Sigmoid colon (tissue), 4 donors: ENCODE results near the gene TRAPPC5.

ENCODE experiments used
- CTCF ChIP-seq, 4 experiments: fragments of 450-650 bp in 3 of 4; fragments of 200-600 bp in 1 of 4; IDR thresholded peaks; one replicate each; pipeline ENCODE4 v1.5.1; 2016 to 2019; ENCODE audit warnings: antibody characterized with exemption in 4 of 4, mild to moderate bottlenecking in 3 of 4, moderate library complexity in 2 of 4
- EP300 ChIP-seq, 4 donors: sonication (generic); formaldehyde crosslinking; IDR thresholded peaks; one replicate each; pipeline ENCODE4 v1.6.1; 2017; ENCODE audit warnings: antibody characterized with exemption in 4 of 4
- POLR2A ChIP-seq, 2 donors: fragments of 450-650 bp; IDR thresholded peaks; one replicate each; pipeline ENCODE4 v1.6.1; 2016; ENCODE audit warnings: antibody characterized with exemption in 2 of 2, mild to moderate bottlenecking in 2 of 2, moderate library complexity in 2 of 2
- POLR2AphosphoS5 ChIP-seq, 4 donors: sonication (generic); formaldehyde crosslinking; IDR thresholded peaks; one replicate each; pipeline ENCODE4 v1.6.1; 2017; ENCODE audit warnings: antibody characterized with exemption in 4 of 4

- TF ChIP-seq CTCF (IDR thresholded peaks at IDR 0.05) (no peak), POLR2A (IDR thresholded peaks at IDR 0.05) (no peak), POLR2AphosphoS5 (IDR thresholded peaks at IDR 0.05) (no peak), EP300 (IDR thresholded peaks at IDR 0.05) (no peak)
These were observed 43.0 kb upstream of the TRAPPC5 start for GRCh38 chr19:7637374-7638256.
